NOMO-1 treated with dmso at 0.1 percent for 144 hours (cell line): ENCODE data around the gene TMEM252.

ENCODE experiments used
- DNase-seq: peaks from one replicate; lab custom pipeline; 2025; ENCODE audit not compliant: unreplicated experiment; lab: John Stamatoyannopoulos, UW

The TMEM252 gene

GRCh38 chr9:68540712-68541535 lies at the start of gene TMEM252:
TMEM252 (minus strand) TSS chr9:68540883; CDS start chr9:68540814, 69 bp downstream.
- DNase-seq, result no peak

- DNase-seq, result no peak
Measured at GRCh38 chr9:68585034-68585761, 44.5 kb upstream of the TMEM252 start.

GRCh38 chr9:68584189-68585033 lies 43.7 kb upstream of the TMEM252 start:
- DNase-seq, result no peak

- DNase-seq, result no peak
Measured at GRCh38 chr9:68581696-68582095, 41.0 kb upstream of the TMEM252 start.

GRCh38 chr9:68577774-68578591 lies 37.3 kb upstream of the TMEM252 start:
- DNase-seq, result no peak

- DNase-seq, result no peak
Measured at GRCh38 chr9:68575817-68576216, 35.1 kb upstream of the TMEM252 start.

GRCh38 chr9:68574150-68574549 lies 33.5 kb upstream of the TMEM252 start:
- DNase-seq, result no peak

- no peak for DNase-seq
Measured at GRCh38 chr9:68567565-68567964, 26.9 kb upstream of the TMEM252 start.

GRCh38 chr9:68562461-68562860 lies 21.8 kb upstream of the TMEM252 start:
- no peak for DNase-seq

- DNase-seq, result peak; percentile 37
Measured at GRCh38 chr9:68560071-68560844, 19.6 kb upstream of the TMEM252 start.

GRCh38 chr9:68558545-68558944 lies 17.9 kb upstream of the TMEM252 start:
- DNase-seq, result no peak

- no peak for DNase-seq
Measured at GRCh38 chr9:68555437-68556150, 14.9 kb upstream of the TMEM252 start.

GRCh38 chr9:68552700-68553476 lies 12.2 kb upstream of the TMEM252 start:
- DNase-seq, result no peak

- DNase-seq, result no peak
Measured at GRCh38 chr9:68551191-68551590, 10.5 kb upstream of the TMEM252 start.

- DNase-seq, result no peak
Measured at GRCh38 chr9:68548241-68548640, 7.6 kb upstream of the TMEM252 start.

- DNase-seq, result no peak
Measured at GRCh38 chr9:68547417-68547816, 6.7 kb upstream of the TMEM252 start.

GRCh38 chr9:68546596-68547390 lies 6.1 kb upstream of the TMEM252 start:
- peak; percentile 65 for DNase-seq
